ENCODE measurements around the gene CHMP3.

GRCh38 chr2:86455181-86455580, 108.1 kb downstream of the CHMP3 start:
- TF ChIP-seq POLR2A (IDR thresholded peaks at IDR 0.05) (no peak), CTCF (IDR thresholded peaks at IDR 0.05) (no peak), POLR2AphosphoS5 (IDR thresholded peaks at IDR 0.05) (no peak)
